Limb (tissue), 2 donors: ENCODE measurements around the gene KRTAP9-9.
A peak's percentile ranks its signal among the peaks of the same experiment; 100 is the strongest.
"Not testable (repeated sequence)": the region's sequence is repeated elsewhere in the genome, so short reads cannot be mapped to it uniquely, and the experiment has no call there.

ENCODE experiments used
- DNase-seq, 2 donors: peaks; one replicate each; pipeline ENCODE4 v3.0.0-alpha.2; 2016; ENCODE audit errors: extremely low spot score in 2 of 2

Gene KRTAP9-9

GRCh38 chr17:41264599-41264998, 9.4 kb downstream of the KRTAP9-9 start:
- DNase-seq = no peak

DNA sequence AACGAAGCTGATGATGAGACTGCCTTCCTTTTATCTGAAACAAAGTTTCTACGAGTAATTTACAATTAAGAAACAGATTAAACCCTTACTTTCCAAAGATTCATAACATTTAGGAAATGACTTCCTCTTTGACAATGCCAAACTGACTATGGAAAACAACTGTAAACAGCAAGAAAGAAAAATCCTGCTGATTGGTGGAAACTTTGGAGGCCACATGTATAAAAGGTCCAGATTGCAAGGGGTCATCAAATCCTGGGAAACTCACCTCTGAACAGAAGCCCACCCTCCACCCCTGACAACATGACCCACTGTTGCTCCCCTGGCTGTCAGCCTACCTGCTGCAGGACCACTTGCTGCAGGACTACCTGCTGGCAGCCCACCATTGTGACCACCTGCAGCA, 9.9 kb downstream of the KRTAP9-9 start, which contains the start of gene KRTAP9-6:
TSS of gene KRTAP9-6 (plus strand) at position 301 of the 400 bp plus-strand sequence. CDS start at position 301, 0 bp downstream.
- no peak for DNase-seq

DNA sequence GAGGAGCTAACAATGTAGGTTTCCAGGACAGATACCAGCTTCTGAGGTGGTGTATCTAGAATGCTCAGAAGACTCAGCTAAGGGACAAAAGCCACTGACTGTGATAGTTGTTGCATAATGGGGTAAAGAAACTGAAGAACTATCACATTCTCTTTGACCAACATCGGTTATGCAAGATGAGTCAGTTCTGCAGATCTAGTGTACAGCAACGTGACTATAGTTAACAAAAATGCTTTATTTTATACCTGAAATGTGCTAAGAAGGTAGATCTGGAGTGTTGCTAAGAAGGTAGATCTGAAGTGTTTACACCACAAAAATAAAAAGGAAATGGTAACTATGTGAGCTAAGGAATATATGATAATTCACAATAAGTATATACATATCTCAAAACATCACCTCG, 12.5 kb downstream of the KRTAP9-9 start:
- DNase-seq = no peak

DNA sequence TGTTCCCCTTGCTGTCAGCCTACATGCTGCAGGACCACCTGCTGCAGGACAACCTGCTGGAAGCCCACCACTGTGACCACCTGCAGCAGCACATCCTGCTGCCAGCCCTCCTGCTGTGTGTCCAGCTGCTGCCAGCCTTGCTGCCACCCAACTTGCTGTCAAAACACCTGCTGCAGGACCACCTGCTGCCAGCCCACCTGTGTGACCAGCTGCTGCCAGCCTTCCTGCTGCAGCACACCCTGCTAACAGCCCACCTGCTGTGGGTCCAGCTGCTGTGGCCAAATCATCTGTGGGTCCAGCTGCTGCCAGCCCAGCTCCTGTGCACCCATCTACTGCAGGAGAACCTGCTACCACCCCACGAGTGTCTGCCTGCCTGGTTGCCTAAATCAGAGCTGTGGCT, 16.1 kb downstream of the KRTAP9-9 start:
- DNase-seq = not testable (repeated sequence)

DNA sequence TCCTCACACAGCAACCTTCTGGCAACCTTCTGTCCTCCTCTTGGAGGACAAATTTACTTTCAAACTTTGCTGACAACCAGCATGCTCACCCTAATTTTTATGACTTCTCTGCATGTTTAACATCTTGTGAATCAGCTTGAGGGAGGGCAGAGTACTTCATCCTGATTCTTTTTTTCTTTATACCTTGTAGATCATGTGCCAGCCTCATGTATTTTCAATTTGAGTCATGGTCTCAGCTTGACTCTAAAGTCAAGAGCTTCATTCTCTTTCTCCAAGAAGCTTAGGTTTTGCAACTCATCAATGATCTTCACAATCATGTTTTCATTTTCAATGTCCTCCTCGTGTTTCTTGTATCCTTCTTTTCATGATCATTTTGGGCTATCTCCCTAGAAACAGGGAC, 16.7 kb downstream of the KRTAP9-9 start:
- DNase-seq = no peak

DNA sequence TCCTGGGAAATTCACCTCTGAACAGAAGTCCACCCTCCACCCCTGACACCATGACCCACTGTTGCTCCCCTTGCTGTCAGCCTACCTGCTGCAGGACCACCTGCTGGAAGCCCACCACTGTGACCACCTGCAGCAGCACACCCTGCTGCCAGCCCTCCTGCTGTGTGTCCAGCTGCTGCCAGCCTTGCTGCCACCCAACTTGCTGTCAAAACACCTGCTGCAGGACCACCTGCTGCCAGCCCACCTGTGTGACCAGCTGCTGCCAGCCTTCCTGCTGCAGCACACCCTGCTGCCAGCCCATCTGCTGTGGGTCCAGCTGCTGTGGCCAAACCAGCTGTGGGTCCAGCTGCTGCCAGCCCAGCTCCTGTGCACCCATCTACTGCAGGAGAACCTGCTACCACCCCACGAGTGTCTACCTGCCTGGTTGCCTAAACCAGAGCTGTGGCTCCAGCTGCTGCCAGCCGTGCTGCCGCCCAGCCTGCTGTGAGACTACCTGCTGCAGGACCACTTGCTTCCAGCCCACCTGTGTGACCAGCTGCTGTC, 20.5 kb downstream of the KRTAP9-9 start, which contains the start of gene KRTAP9-7:
TSS of gene KRTAP9-7 (plus strand) at position 51 of the 543 bp plus-strand sequence. CDS start at position 51, 0 bp downstream.
- DNase-seq = not testable (repeated sequence)

GRCh38 chr17:41278176-41278955, 23.2 kb downstream of the KRTAP9-9 start:
- no peak for DNase-seq

GRCh38 chr17:41284043-41284442, 28.9 kb downstream of the KRTAP9-9 start:
- DNase-seq = peak in 1 of 2 donors; percentile 3

GRCh38 chr17:41284546-41284945, 29.4 kb downstream of the KRTAP9-9 start:
- DNase-seq = no peak

DNA sequence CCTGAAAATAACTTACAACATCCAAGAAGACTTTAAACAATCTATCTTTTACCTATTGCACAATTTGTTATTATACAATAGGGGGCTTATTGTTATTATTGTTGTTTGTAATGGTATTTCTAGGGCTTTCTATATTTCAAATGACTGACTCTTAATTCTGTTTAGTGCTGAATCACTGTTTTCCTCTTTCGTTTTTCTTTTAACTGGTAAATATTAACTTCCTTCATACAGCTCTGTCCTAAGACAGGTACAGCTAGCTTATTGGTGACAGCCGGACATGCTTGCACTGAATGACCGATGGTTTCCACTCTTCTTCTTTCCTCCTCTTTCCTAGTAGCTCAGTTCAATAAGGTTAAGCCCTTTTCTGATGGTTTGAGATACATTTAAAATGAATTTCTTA, 31.9 kb downstream of the KRTAP9-9 start:
- no peak for DNase-seq

GRCh38 chr17:41294016-41294415, 38.8 kb downstream of the KRTAP9-9 start:
- DNase-seq = no peak

DNA sequence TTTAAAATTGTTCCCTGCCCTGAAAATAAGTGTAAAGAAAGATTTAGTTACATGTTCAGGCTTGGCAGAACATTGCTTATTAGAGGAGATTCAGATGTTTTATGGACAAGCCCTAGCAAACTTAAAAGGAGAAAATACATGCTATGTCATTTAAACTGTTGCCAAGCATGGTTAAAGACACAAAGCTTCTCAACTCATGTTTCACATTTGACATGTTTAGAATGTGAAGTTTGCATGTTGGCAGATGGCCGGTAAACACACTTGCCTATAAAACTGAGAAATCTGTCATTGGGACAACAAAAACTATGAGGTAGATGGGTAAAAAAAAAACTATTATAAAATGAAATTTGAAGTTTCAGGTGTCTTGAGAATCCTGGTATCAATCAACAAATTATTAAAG, 41.7 kb downstream of the KRTAP9-9 start:
- peak in 1 of 2 donors; percentile 10 for DNase-seq

GRCh38 chr17:41298458-41299135, 43.4 kb downstream of the KRTAP9-9 start:
- no peak for DNase-seq

DNA sequence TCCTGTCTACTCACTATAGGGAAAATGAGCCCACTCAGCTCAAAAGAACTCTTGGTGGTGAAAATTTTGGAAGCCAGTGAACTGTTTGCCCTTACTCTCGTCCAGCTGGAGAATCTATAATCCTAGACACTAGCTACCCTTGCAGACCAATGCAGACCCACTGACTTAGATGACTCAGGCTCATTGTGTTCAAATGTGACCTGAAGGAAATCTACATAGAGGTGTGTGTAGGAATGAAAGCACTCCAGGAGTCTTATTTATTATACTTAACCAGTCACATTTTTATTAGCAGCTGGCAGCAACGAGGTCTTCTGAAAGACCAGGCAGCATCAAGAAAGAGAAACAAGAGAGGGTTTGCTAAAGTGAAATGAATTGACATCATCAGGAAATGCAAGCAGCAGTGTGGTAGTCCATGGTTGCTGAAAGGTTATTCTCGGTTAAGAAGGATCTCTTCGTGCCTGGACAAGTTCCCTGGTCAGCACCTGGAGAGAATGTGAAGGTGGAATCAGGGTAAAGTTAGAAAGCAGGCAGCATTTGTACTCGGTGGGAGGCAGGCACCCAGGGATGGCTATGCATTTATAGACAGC, 46.1 kb downstream of the KRTAP9-9 start:
- no peak for DNase-seq

DNA sequence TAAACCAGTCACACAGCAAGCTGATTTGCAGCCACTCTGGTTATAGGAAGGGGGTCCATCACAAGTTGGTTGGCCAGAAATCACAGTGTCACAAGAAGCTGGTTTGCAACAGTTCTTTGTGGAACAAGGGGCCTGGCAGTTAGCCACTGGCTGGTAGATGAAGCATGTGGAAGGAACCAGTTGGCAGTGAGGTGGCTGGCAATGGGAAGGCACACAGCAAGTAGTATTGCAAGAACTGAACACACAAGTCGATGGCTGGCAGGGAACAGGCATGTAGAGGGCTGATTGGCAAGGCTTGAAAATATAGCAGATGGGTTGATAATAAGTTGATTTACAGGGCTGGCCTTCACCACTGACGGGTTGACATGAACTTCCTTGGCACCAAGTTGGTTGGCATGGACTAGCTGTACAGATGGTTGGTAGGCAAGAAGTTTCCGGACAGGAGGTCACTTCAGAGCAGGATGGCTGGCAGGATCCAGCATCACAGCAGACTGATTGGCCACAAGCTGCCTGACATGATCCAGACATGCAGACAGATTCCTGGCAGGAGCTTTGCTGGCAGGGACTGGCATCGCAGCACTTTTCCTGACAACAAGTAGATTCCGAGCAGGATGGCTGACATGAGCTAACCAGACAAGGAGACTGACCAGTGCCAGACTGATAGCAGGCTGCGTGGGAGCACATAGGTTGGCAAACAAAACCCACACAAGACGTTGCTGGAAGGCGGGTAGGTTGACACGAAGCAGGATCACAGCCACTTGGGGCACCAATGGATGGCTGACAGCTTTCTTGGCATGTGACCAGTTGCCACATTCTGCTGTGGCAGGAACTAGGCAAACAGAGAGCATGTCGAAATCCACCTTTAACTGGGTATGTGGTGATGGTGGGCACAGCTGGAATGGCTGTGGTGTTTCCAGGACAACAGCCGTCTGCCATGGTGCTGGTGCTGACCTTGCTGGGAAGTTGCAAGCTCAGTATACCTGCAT, 47.0 kb downstream of the KRTAP9-9 start, which contains the start of gene KRTAP29-1:
TSS of gene KRTAP29-1 (minus strand) at position 936 of the 986 bp plus-strand sequence. CDS start at position 936, 0 bp downstream.
- DNase-seq = no peak

GRCh38 chr17:41302981-41303380, 47.8 kb downstream of the KRTAP9-9 start:
- DNase-seq = no peak

DNA sequence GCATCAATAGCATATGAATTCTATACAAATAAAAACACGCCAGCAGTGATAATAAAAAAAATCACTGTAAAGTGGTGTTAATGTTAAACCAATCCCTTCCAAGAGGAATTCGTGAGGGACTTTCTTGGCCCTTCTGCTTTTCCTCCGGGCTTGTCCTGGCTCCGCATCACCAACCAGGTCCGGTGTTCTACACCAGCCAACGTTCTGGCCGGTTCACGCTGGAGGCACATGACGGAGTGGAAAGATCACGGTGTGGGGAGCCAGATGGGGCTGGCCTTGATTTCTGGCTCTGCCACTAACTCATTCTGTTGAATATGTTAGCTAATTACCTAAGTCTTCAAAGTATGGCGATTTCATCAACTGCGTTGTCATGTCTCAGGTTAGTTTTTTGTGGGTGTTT, 48.9 kb downstream of the KRTAP9-9 start:
- no peak for DNase-seq
